Measurements from ENCODE around the gene DNAI4. TPM values are rescaled to one million over a fixed set of nuclear protein-coding genes. Genes with fewer than 3 reads are reported as not detected.

The DNAI4 gene
- total and polyA plus RNA-seq, 2 donors (not counting 1 experiment from before 2014, with no cell fraction given), result 2.0 to 12.1 TPM

DNA sequence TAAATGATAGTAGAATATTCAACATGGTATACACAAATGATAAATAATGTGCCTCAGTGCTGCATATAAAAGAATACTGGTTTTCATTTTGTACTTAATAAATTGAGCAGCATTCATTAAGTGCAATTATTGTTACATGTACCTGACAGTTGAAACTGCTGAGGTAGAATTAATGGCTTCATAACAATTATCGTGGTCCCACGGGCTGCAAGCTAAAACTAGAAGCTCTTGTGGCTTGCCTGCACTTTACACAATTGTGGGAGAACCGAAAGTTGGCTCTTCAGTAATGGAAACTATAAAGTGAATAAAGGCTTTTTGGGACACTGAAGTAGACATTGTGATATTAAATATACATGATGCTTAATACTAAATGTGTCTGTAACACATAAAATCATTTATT lies 146.8 kb downstream of the DNAI4 start:
- no peak overlapping the region for H3K4me3 ChIP-seq (replicated peaks in 1 of 4; ENCODE audit: control extremely low read depth in 1 of 4, insufficient read depth in 1 of 4, low read depth in 3 of 4, low read length in 4 of 4)
- DNase-seq (ENCODE audit: low read depth in 2 of 2), result no peak
- no peaks in the 10 kb centered on the region for H3K27me3 ChIP-seq (ENCODE audit: control insufficient read depth, insufficient read depth, low read length)
- H3K36me3 ChIP-seq (ENCODE audit: control insufficient read depth, insufficient read depth, low read length), result no peaks in the 10 kb centered on the region
- no peaks in the 10 kb centered on the region for H3K9me3 ChIP-seq (ENCODE audit: control insufficient read depth, insufficient read depth, low read depth, low read length)
- H2AFZ ChIP-seq (ENCODE audit: low read length), result no peak overlapping the region
- H3K79me2 ChIP-seq (ENCODE audit: control insufficient read depth, insufficient read depth, low read length), result no peaks in the 10 kb centered on the region
- no peaks in the 10 kb centered on the region for H3K4me1 ChIP-seq (ENCODE audit: control insufficient read depth, extremely low read depth, insufficient read depth, low read length)
- no peaks in the 10 kb centered on the region for H4K20me1 ChIP-seq (ENCODE audit: control insufficient read depth, extremely low read depth, insufficient read depth, low read length)
- no peak overlapping the region for H3K9ac ChIP-seq (ENCODE audit: insufficient read depth, low read length)
- H3K27ac ChIP-seq (ENCODE audit: insufficient read depth, low read length), result no peak overlapping the region
- TF ChIP-seq, protein P1, sequence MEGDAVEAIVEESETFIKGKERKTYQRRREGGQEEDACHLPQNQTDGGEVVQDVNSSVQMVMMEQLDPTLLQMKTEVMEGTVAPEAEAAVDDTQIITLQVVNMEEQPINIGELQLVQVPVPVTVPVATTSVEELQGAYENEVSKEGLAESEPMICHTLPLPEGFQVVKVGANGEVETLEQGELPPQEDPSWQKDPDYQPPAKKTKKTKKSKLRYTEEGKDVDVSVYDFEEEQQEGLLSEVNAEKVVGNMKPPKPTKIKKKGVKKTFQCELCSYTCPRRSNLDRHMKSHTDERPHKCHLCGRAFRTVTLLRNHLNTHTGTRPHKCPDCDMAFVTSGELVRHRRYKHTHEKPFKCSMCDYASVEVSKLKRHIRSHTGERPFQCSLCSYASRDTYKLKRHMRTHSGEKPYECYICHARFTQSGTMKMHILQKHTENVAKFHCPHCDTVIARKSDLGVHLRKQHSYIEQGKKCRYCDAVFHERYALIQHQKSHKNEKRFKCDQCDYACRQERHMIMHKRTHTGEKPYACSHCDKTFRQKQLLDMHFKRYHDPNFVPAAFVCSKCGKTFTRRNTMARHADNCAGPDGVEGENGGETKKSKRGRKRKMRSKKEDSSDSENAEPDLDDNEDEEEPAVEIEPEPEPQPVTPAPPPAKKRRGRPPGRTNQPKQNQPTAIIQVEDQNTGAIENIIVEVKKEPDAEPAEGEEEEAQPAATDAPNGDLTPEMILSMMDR (conservative IDR thresholded peaks at IDR 0.05 in 1 of 2, IDR thresholded peaks at IDR 0.05 in 1 of 2; ENCODE audit: low read depth in 1 of 2, low read length in 2 of 2), result no peak
- no peak for TF ChIP-seq EZH2 (IDR thresholded peaks at IDR 0.05; ENCODE audit: low read length, missing control alignments)
- no peak overlapping the region for H3K4me2 ChIP-seq (ENCODE audit: extremely low read depth, insufficient read depth, low read length)

DNA sequence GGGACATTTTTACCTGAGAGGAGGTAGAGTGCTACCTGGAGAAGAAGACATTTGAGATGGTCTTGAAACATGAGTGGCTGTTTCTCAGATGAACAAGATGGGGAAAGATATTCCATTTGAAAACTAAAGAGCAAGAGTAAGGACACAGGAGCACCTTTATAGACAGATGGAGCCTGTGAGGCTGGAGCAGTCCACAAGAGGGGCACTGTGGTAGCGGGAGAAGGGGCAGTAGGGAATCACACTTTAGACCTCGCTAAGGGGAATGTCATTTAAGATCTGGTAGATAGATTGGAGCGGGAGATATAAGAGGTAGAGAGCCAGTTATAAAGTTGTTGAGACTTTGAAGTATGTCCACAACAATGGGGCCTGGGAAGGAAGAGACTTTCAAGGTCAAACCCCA lies 149.0 kb downstream of the DNAI4 start:
- H3K4me2 ChIP-seq (ENCODE audit: extremely low read depth, insufficient read depth, low read length), result no peak overlapping the region
- H3K27me3 ChIP-seq (ENCODE audit: control insufficient read depth, insufficient read depth, low read length), result no peaks in the 10 kb centered on the region
- TF ChIP-seq EZH2 (IDR thresholded peaks at IDR 0.05; ENCODE audit: low read length, missing control alignments), result no peak
- no peaks in the 10 kb centered on the region for H3K36me3 ChIP-seq (ENCODE audit: control insufficient read depth, insufficient read depth, low read length)
- H2AFZ ChIP-seq (ENCODE audit: low read length), result no peak overlapping the region
- H3K9ac ChIP-seq (ENCODE audit: insufficient read depth, low read length), result no peak overlapping the region
- H3K4me3 ChIP-seq (replicated peaks in 1 of 4; ENCODE audit: control extremely low read depth in 1 of 4, insufficient read depth in 1 of 4, low read depth in 3 of 4, low read length in 4 of 4), result no peak overlapping the region
- no peaks in the 10 kb centered on the region for H3K79me2 ChIP-seq (ENCODE audit: control insufficient read depth, insufficient read depth, low read length)
- no peak for DNase-seq (ENCODE audit: low read depth in 2 of 2)
- no peaks in the 10 kb centered on the region for H3K9me3 ChIP-seq (ENCODE audit: control insufficient read depth, insufficient read depth, low read depth, low read length)
- no peaks in the 10 kb centered on the region for H4K20me1 ChIP-seq (ENCODE audit: control insufficient read depth, extremely low read depth, insufficient read depth, low read length)
- no peak overlapping the region for H3K27ac ChIP-seq (ENCODE audit: insufficient read depth, low read length)
- no peaks in the 10 kb centered on the region for H3K4me1 ChIP-seq (ENCODE audit: control insufficient read depth, extremely low read depth, insufficient read depth, low read length)

DNA sequence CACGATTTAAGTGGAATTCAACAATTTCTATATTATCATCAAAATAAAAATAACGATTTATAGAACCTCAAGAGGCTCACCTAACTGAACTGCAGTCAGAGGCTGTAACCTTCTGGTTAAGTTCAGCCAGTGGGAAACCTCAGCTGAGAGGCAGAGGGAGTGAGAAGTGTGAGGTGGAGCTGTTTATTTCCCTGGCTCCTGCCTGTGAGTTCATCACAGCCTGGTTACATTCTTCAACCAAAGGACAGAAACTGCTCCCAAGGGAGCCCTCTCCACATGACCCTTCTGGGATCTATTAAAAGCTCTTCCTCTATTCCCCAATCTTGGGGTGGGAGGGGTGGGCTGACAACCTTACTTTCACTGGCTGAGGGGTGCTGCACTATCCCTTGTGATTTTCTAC lies 150.2 kb downstream of the DNAI4 start:
- Histone ChIP-seq H3K4me2 (ENCODE audit: extremely low read depth, insufficient read depth, low read length) (no peak overlapping the region), H3K36me3 (ENCODE audit: control insufficient read depth, insufficient read depth, low read length) (no peaks in the 10 kb centered on the region), H3K9ac (ENCODE audit: insufficient read depth, low read length) (no peak overlapping the region), H3K4me1 (ENCODE audit: control insufficient read depth, extremely low read depth, insufficient read depth, low read length) (no peaks in the 10 kb centered on the region), H3K79me2 (ENCODE audit: control insufficient read depth, insufficient read depth, low read length) (no peaks in the 10 kb centered on the region), H4K20me1 (ENCODE audit: control insufficient read depth, extremely low read depth, insufficient read depth, low read length) (no peaks in the 10 kb centered on the region), H3K27me3 (ENCODE audit: control insufficient read depth, insufficient read depth, low read length) (no peaks in the 10 kb centered on the region), H2AFZ (ENCODE audit: low read length) (no peak overlapping the region), H3K27ac (ENCODE audit: insufficient read depth, low read length) (no peak overlapping the region), H3K4me3 (replicated peaks in 1 of 4; ENCODE audit: control extremely low read depth in 1 of 4, insufficient read depth in 1 of 4, low read depth in 3 of 4, low read length in 4 of 4) (no peak overlapping the region), H3K9me3 (ENCODE audit: control insufficient read depth, insufficient read depth, low read depth, low read length) (no peaks in the 10 kb centered on the region)
- TF ChIP-seq, protein P1 (conservative IDR thresholded peaks at IDR 0.05 in 1 of 2, IDR thresholded peaks at IDR 0.05 in 1 of 2; ENCODE audit: low read depth in 1 of 2, low read length in 2 of 2), result no peak
- no peak for TF ChIP-seq EZH2 (IDR thresholded peaks at IDR 0.05; ENCODE audit: low read length, missing control alignments)
- DNase-seq (ENCODE audit: low read depth in 2 of 2), result no peak

All from fibroblast of lung (primary cell).